HEK293 (cell line): ENCODE measurements around the gene CTNNA2.

ENCODE experiments used
- CTCF ChIA-PET: fragments of 350-600 bp; formaldehyde crosslinking; extraction: SDS; loops from one replicate; lab custom pipeline; 2021; ENCODE audit warnings: antibody characterized with exemption; lab: Yijun Ruan, JAX
- POLR2A ChIA-PET: fragments of 300-600 bp; formaldehyde crosslinking; extraction: SDS; loops from one replicate; lab custom pipeline; 2020; ENCODE audit warnings: antibody characterized with exemption, inconsistent platforms; lab: Yijun Ruan, JAX
- H3K27ac ChIP-seq: fragments of 200-500 bp; sonication (Bioruptor generic); 2 replicates; pipeline ENCODE4 v1.5.1; 2014; ENCODE audit warnings: low read depth, low read length, control low read depth, inconsistent platforms; ENCODE audit errors: extremely low read depth
- H3K36me3 ChIP-seq, 2 experiments: fragments of 200-500 bp in 1 of 2; sonication (Bioruptor generic) in 1 of 2; 1 replicate in 1 of 2; 2 replicates in 1 of 2; pipeline ENCODE4 v1.5.1; 2014 to 2017; ENCODE audit warnings: inconsistent platforms in 2 of 2, low read length in 2 of 2; ENCODE audit not compliant: control insufficient read depth in 2 of 2, insufficient read depth in 1 of 2
- H3K4me1 ChIP-seq: fragments of 200-500 bp; sonication (Bioruptor generic); 2 replicates; pipeline ENCODE4 v1.5.1; 2014; ENCODE audit warnings: mild to moderate bottlenecking, low read length, inconsistent platforms; ENCODE audit not compliant: control insufficient read depth, insufficient read depth
- H3K4me3 ChIP-seq: 2 replicates; pipeline ENCODE4 v1.5.1; 2011; ENCODE audit warnings: low read depth, mild to moderate bottlenecking, control low read depth, low read length, moderate library complexity
- H3K9me3 ChIP-seq: fragments of 200-500 bp; sonication (Bioruptor generic); 2 replicates; pipeline ENCODE4 v1.5.1; 2014; ENCODE audit warnings: low read depth, low read length, inconsistent platforms; ENCODE audit not compliant: control insufficient read depth, insufficient read depth
- EGR2 ChIP-seq: fragments of 450-650 bp; formaldehyde crosslinking; IDR thresholded peaks from 2 replicates; pipeline ENCODE4 v1.5.1; 2016; ENCODE audit warnings: low read depth, missing biosample characterization, missing genetic modification characterization
- HOXC10 ChIP-seq: sonication (generic); formaldehyde crosslinking; IDR thresholded peaks from 2 replicates; pipeline ENCODE4 v1.8.1; 2023; ENCODE audit warnings: mild to moderate bottlenecking, missing genetic modification reagents
- KLF1 ChIP-seq: fragments of 450-650 bp; formaldehyde crosslinking; IDR thresholded peaks from 2 replicates; pipeline ENCODE4 v1.5.1; 2016; ENCODE audit warnings: missing biosample characterization, missing genetic modification characterization
- KLF9 ChIP-seq: fragments of 450-650 bp; formaldehyde crosslinking; IDR thresholded peaks from 2 replicates; pipeline ENCODE4 v1.5.1; 2016; ENCODE audit warnings: missing biosample characterization, missing genetic modification characterization, low read depth
- PATZ1 ChIP-seq: fragments of 450-650 bp; formaldehyde crosslinking; IDR thresholded peaks from 2 replicates; pipeline ENCODE4 v1.5.1; 2016; ENCODE audit warnings: missing biosample characterization, missing genetic modification characterization
- REST ChIP-seq: fragments of 450-650 bp; formaldehyde crosslinking; IDR thresholded peaks from 2 replicates; pipeline ENCODE4 v1.5.1; 2016; ENCODE audit warnings: missing biosample characterization, missing genetic modification characterization
- TRIM28 ChIP-seq: IDR thresholded peaks from 2 replicates; pipeline ENCODE4 v1.6.1; 2011; ENCODE audit warnings: low read length, control low read depth, borderline replicate concordance
- ZBTB10 ChIP-seq: fragments of 450-650 bp; formaldehyde crosslinking; IDR thresholded peaks from 2 replicates; pipeline ENCODE4 v1.5.1; 2016; ENCODE audit warnings: missing biosample characterization, missing genetic modification characterization
- ZNF18 ChIP-seq: fragments of 450-650 bp; formaldehyde crosslinking; IDR thresholded peaks from 2 replicates; pipeline ENCODE4 v1.5.1; 2016; ENCODE audit warnings: missing biosample characterization, missing genetic modification characterization
- ZNF530 ChIP-seq: fragments of 450-650 bp; formaldehyde crosslinking; IDR thresholded peaks from 2 replicates; pipeline ENCODE4 v1.5.1; 2016; ENCODE audit warnings: low read depth, missing biosample characterization, missing genetic modification characterization
- ZNF561 ChIP-seq: fragments of 450-650 bp; IDR thresholded peaks from 2 replicates; pipeline ENCODE4 v1.5.1; 2018; ENCODE audit warnings: missing biosample characterization, missing genetic modification characterization, borderline replicate concordance
- ZNF639 ChIP-seq: fragments of 450-650 bp; formaldehyde crosslinking; IDR thresholded peaks from 2 replicates; pipeline ENCODE4 v1.5.1; 2016; ENCODE audit warnings: missing biosample characterization, missing genetic modification characterization

The CTNNA2 gene

GRCh38 chr2:80312282-80312839 is 799.5 kb downstream of the CTNNA2 start:
- no peak overlapping the region for H3K4me3 ChIP-seq
- POLR2A ChIA-PET: no interaction called here
- TF ChIP-seq ZNF561 (tag by site-specific recombination) (no peak), PATZ1 (tag by site-specific recombination) (no peak), TRIM28 (no peak), KLF9 (tag by site-specific recombination) (no peak), ZNF639 (no peak), ZNF18 (no peak), KLF1 (no peak), ZBTB10 (tag by site-specific recombination) (no peak), ZNF530 (tag by site-specific recombination) (no peak), REST (tag by site-specific recombination) (no peak)
- H3K9me3 ChIP-seq: no peaks in the 10 kb centered on the region
- CTCF ChIA-PET: no interaction called here
- no peaks in the 10 kb centered on the region for H3K36me3 ChIP-seq
- no peaks in the 10 kb centered on the region for H3K4me1 ChIP-seq
- no peak overlapping the region for H3K27ac ChIP-seq

GRCh38 chr2:80322311-80322920 is 809.6 kb downstream of the CTNNA2 start:
- CTCF ChIA-PET: interaction anchor here (6.3 kb wide), 1 partner anchor 176 kb away, joined by 135 read pairs; no protein-coding TSS in a partner anchor
- POLR2A ChIA-PET: no interaction called here
- no peak overlapping the region for H3K4me3 ChIP-seq

More at GRCh38 chr2:80322311-80322920, 809.6 kb downstream of the CTNNA2 start:
- TF ChIP-seq EGR2 (tag by site-specific recombination) (no peak), HOXC10 (CRISPR knock-in tag) (no peak)
- H3K4me1 ChIP-seq: no peaks in the 10 kb centered on the region
- H3K27ac ChIP-seq: no peak overlapping the region
- H3K36me3 ChIP-seq: no peaks in the 10 kb centered on the region
- H3K9me3 ChIP-seq: no peaks in the 10 kb centered on the region
